HepG2 (cell line): Measurements from ENCODE around the gene AARS2. TPM values are rescaled to one million over a fixed set of nuclear protein-coding genes. Genes with fewer than 3 reads are reported as not detected.

ENCODE experiments used
- ATAC-seq: fragments of 200-7000 bp; cut with Tn5 transposase; 3 replicates; pipeline ENCODE4 v1.9.1; 2020; ENCODE audit warnings: mild to moderate bottlenecking, moderate library complexity
- BruUV-seq: library from RNA; stranded (reverse); fragments of 400-500 nt; replicated peaks from 2 replicates; lab custom pipeline; 2021; lab: Mats Ljungman, UMichigan
- CTCF ChIA-PET: fragments of 300-600 bp; formaldehyde crosslinking; extraction: SDS; loops from one replicate; lab custom pipeline; 2021; ENCODE audit warnings: low total read pairs, inconsistent platforms, low intra/inter-chr PET ratio; lab: Yijun Ruan, JAX
- POLR2A ChIA-PET: fragments of 350-600 bp; sonication (Branson Sonifier 250); formaldehyde crosslinking; loops from one replicate; lab custom pipeline; 2020; ENCODE audit warnings: antibody characterized with exemption, inconsistent platforms; lab: Yijun Ruan, JAX
- DNase-seq: peaks from one replicate; pipeline ENCODE4 v3.0.0-alpha.2; 2015; ENCODE audit warnings: low spot score
- FAIRE-seq: peaks from 3 replicates; lab custom pipeline; 2011; peaks lifted over from hg19 to GRCh38; lab: Jason Lieb, UNC
- H2AFZ ChIP-seq: one replicate; pipeline ENCODE4 v1.6.1; 2011; ENCODE audit warnings: low read length, inconsistent platforms
- H3K27ac ChIP-seq: fragments of 300-600 bp; 3 replicates; pipeline ENCODE4 v1.8.0; 2011; ENCODE audit warnings: mixed run types, mild to moderate bottlenecking, mixed read lengths, low read length, inconsistent platforms; ENCODE audit not compliant: insufficient read depth; ENCODE audit errors: extremely low read length
- H3K27me3 ChIP-seq, 2 experiments: fragments of 200-600 bp in 1 of 2; 2 replicates in 1 of 2; 3 replicates in 1 of 2; pipeline versions ENCODE4 v1.6.0 to v1.8.0; 2011; ENCODE audit warnings: low read length in 2 of 2, mild to moderate bottlenecking in 2 of 2, moderate library complexity in 2 of 2, inconsistent platforms in 1 of 2; ENCODE audit not compliant: insufficient read depth in 2 of 2, control insufficient read depth in 1 of 2
- H3K36me3 ChIP-seq, 2 experiments: fragments of 200-600 bp in 1 of 2; replicated peaks in 1 of 2; 2 replicates in 1 of 2; 3 replicates in 1 of 2; pipeline versions ENCODE4 v1.5.1 to v1.8.0; 2011; ENCODE audit warnings: low read length in 2 of 2, inconsistent platforms in 1 of 2; ENCODE audit not compliant: insufficient read depth in 2 of 2, control insufficient read depth in 1 of 2
- H3K4me1 ChIP-seq: 2 replicates; pipeline ENCODE4 v1.5.1; 2012; ENCODE audit warnings: low read length, inconsistent platforms; ENCODE audit not compliant: insufficient read depth
- H3K4me2 ChIP-seq: 2 replicates; pipeline ENCODE4 v1.6.0; 2011; ENCODE audit warnings: low read depth, low read length, inconsistent platforms
- H3K4me3 ChIP-seq, 3 experiments: fragments of 200-600 bp in 1 of 3; sonication (generic), shearing (Covaris generic) in 1 of 3; replicated peaks in 1 of 3; 2 replicates each; pipeline ENCODE4 v1.5.1; 2011 to 2016; ENCODE audit warnings: low read length in 3 of 3, inconsistent platforms in 2 of 3, low read depth in 2 of 3, mild to moderate bottlenecking in 2 of 3, control low read depth in 1 of 3, mixed read lengths in 1 of 3; ENCODE audit not compliant: insufficient read depth in 1 of 3
- H3K79me2 ChIP-seq: one replicate; pipeline ENCODE4 v1.6.1; 2011; ENCODE audit warnings: low read length, inconsistent platforms; ENCODE audit not compliant: insufficient read depth
- H3K9ac ChIP-seq: 2 replicates; pipeline ENCODE4 v1.6.0; 2011; ENCODE audit warnings: mild to moderate bottlenecking, low read depth, low read length, inconsistent platforms; ENCODE audit not compliant: insufficient read depth
- H3K9me3 ChIP-seq: 2 replicates; pipeline ENCODE4 v1.5.1; 2012; ENCODE audit warnings: mild to moderate bottlenecking, low read length
- H4K20me1 ChIP-seq: 2 replicates; pipeline ENCODE4 v1.6.0; 2011; ENCODE audit warnings: inconsistent platforms, mild to moderate bottlenecking, low read length, moderate library complexity; ENCODE audit not compliant: insufficient read depth
- ATF7 ChIP-seq, 2 experiments: fragments of 450-650 bp in 1 of 2; sonication (generic) in 1 of 2; formaldehyde crosslinking in 1 of 2; IDR thresholded peaks; 2 replicates each; pipeline versions ENCODE4 v1.4.0 to v1.6.1; 2016 to 2020; ENCODE audit warnings: antibody characterized with exemption in 1 of 2, mild to moderate bottlenecking in 1 of 2, missing genetic modification reagents in 1 of 2
- BATF2 ChIP-seq: sonication (generic); formaldehyde crosslinking; IDR thresholded peaks from 2 replicates; pipeline ENCODE4 v1.8.0; 2022; ENCODE audit warnings: mild to moderate bottlenecking, missing genetic modification reagents, moderate library complexity
- CHCHD3 ChIP-seq: sonication (generic); formaldehyde crosslinking; IDR thresholded peaks from 2 replicates; pipeline ENCODE4 v1.8.0; 2022; ENCODE audit warnings: mild to moderate bottlenecking, missing genetic modification reagents, moderate library complexity
- GMEB2 ChIP-seq: IDR thresholded peaks from 2 replicates; pipeline ENCODE4 v1.6.1; 2016; ENCODE audit warnings: missing biosample characterization, missing genetic modification reagents, low read depth
- MYC ChIP-seq: sonication (generic); formaldehyde crosslinking; IDR thresholded peaks from 2 replicates; pipeline ENCODE4 v1.9.0; 2021; ENCODE audit warnings: missing genetic modification reagents, borderline replicate concordance
- NFE2L2 ChIP-seq: fragments of 150-350 bp; IDR thresholded peaks from 2 replicates; pipeline ENCODE4 v1.6.1; 2014; ENCODE audit warnings: low read length
- NR2F2 ChIP-seq: IDR thresholded peaks from 2 replicates; pipeline ENCODE4 v1.6.1; 2012; ENCODE audit warnings: low read depth, inconsistent platforms, borderline replicate concordance
- SRY ChIP-seq: sonication (generic); formaldehyde crosslinking; IDR thresholded peaks from 2 replicates; pipeline ENCODE4 v1.8.0; 2022; ENCODE audit warnings: mild to moderate bottlenecking, missing genetic modification reagents
- ZBTB37 ChIP-seq: sonication (generic); formaldehyde crosslinking; IDR thresholded peaks from 2 replicates; pipeline ENCODE4 v1.4.0; 2020; ENCODE audit warnings: mild to moderate bottlenecking, missing genetic modification reagents
- ZFY ChIP-seq: sonication (generic); formaldehyde crosslinking; IDR thresholded peaks from 2 replicates; pipeline ENCODE4 v1.4.0; 2020; ENCODE audit warnings: missing genetic modification reagents
- ZNF10 ChIP-seq: sonication (generic); formaldehyde crosslinking; IDR thresholded peaks from 2 replicates; pipeline ENCODE4 v1.4.0; 2020; ENCODE audit warnings: mild to moderate bottlenecking, low read depth, missing genetic modification reagents, borderline replicate concordance
- ZNF251 ChIP-seq: sonication (generic); formaldehyde crosslinking; IDR thresholded peaks from 2 replicates; pipeline ENCODE4 v1.9.0; 2021; ENCODE audit warnings: mild to moderate bottlenecking, missing genetic modification reagents
- ZNF30 ChIP-seq: sonication (generic); formaldehyde crosslinking; IDR thresholded peaks from 2 replicates; pipeline ENCODE4 v1.5.0; 2020; ENCODE audit warnings: mild to moderate bottlenecking, missing genetic modification reagents
- ZNF572 ChIP-seq: sonication (generic); formaldehyde crosslinking; IDR thresholded peaks from 2 replicates; pipeline ENCODE4 v1.5.1; 2020; ENCODE audit warnings: mild to moderate bottlenecking, missing genetic modification reagents
- ZNF747 ChIP-seq: sonication (generic); formaldehyde crosslinking; IDR thresholded peaks from 2 replicates; pipeline ENCODE4 v1.8.1; 2023; ENCODE audit warnings: missing genetic modification reagents, mild to moderate bottlenecking, borderline replicate concordance
- ZXDC ChIP-seq: sonication (generic); formaldehyde crosslinking; IDR thresholded peaks from 2 replicates; pipeline ENCODE4 v1.5.0; 2020; ENCODE audit warnings: mild to moderate bottlenecking, missing genetic modification reagents
- in situ Hi-C: cut with HindIII; loops from 2 replicates; pipeline ENCODE4 v1.10.0; 2017; ENCODE audit warnings: low pct_unique_long_range_greater_than_20kb; ENCODE audit not compliant: extremely low pct_ligation_motif_present
- intact Hi-C: fragments of 100-400 bp; cut with micrococcal nuclease; formaldehyde crosslinking; loops from one replicate; pipeline ENCODE4 v1.10.0; 2022; ENCODE audit not compliant: unreplicated experiment
- polyA plus RNA-seq, 8 experiments: library from polyadenylated mRNA; depleted of rRNA in 3 of 8; stranded (reverse) in 7 of 8; unstranded in 1 of 8; fragments of >200 nt; fragmentation: Illumina TruSeq in 4 of 8; extraction: Trizol in 4 of 8; gene quantifications; 2 replicates each; pipeline versions ENCODE4 v1.2.1 to v1.2.3, GENCODE V29; 2011 to 2016; ENCODE audit warnings: low read depth in 4 of 8, missing spikeins in 1 of 8, mixed read lengths in 1 of 8; ENCODE audit not compliant: insufficient read depth in 1 of 8
- total RNA-seq, 5 experiments: library from RNA; depleted of rRNA; stranded (reverse); fragments of >200 nt; fragmentation: Illumina TruSeq; extraction: Trizol; gene quantifications; 2 replicates each; pipeline ENCODE4 v1.2.3, GENCODE V29; 2016; ENCODE audit warnings: low read depth in 1 of 5

Gene AARS2
- total and polyA plus RNA-seq, 2 of the 13 experiments (the other 11 are each of a cell fraction or from before 2014, with no cell fraction given) = 7.5 to 24.1 TPM

- Histone ChIP-seq H3K9ac (no peak overlapping the region), H3K4me2 (no peak overlapping the region), H3K36me3 (peaks cover 35 to 65% of the 10 kb centered on the region in 2 experiments), H4K20me1 (no peaks in the 10 kb centered on the region), H2AFZ (no peak overlapping the region), H3K9me3 (no peaks in the 10 kb centered on the region), H3K79me2 (peaks cover 15% of the 10 kb centered on the region), H3K27me3 (peaks cover 0 to 3% of the 10 kb centered on the region in 2 experiments; a peak in 1 of 5 replicates), H3K27ac (no peak overlapping the region), H3K4me3 (no peak overlapping the region), H3K4me1 (peaks cover 13% of the 10 kb centered on the region)
- BruUV-seq = no TSS peak
- intact Hi-C loops = no loop called here
- FAIRE-seq (no peak), ATAC-seq (no peak), DNase-seq (no peak)
- in situ Hi-C loops = loop anchor here (5.0 kb wide), 1 partner anchor 42 kb away; the partner anchor contains the start of gene NFKBIE
- ChIA-PET CTCF (no interaction called here), POLR2A (interaction anchor here (0.7 to 0.8 kb wide), 2 partner anchors 39 to 78 kb away, joined by 3 read pairs; partner anchors contain the start of gene CDC5L)
- TF ChIP-seq ZNF747 (no peak), GMEB2 (CRISPR knock-in tag) (no peak), ZXDC (no peak), SRY (CRISPR knock-in tag) (no peak), NFE2L2 (no peak), ZFY (CRISPR knock-in tag) (no peak), ATF7 (IDR thresholded peaks at IDR 0.05) (no peak), ATF7 (CRISPR knock-in tag; IDR thresholded peaks at IDR 0.05) (no peak), ZNF572 (CRISPR knock-in tag) (no peak), MYC (CRISPR knock-in tag) (no peak), ZNF30 (CRISPR knock-in tag) (no peak), BATF2 (CRISPR knock-in tag) (no peak), CHCHD3 (CRISPR knock-in tag) (no peak), ZBTB37 (CRISPR knock-in tag) (no peak), ZNF251 (CRISPR knock-in tag) (no peak), ZNF10 (no peak), NR2F2 (no peak)
Observed at GRCh38 chr6:44309631-44310030, 3.5 kb downstream of the AARS2 start.
